H1 (cell line): ENCODE measurements around the gene SPDYE3. TPM values are rescaled to one million over a fixed set of nuclear protein-coding genes. Genes with fewer than 3 reads are reported as not detected.

Experiments
- ASH2L ChIP-seq: fragments of 200-600, 300-600 bp; sonication (generic); IDR thresholded peaks from one replicate; pipeline ENCODE4 v1.7.1; 2017; ENCODE audit warnings: low read length
- CHD7 ChIP-seq: fragments of 300-600 bp; sonication (generic); IDR thresholded peaks from 2 replicates; pipeline ENCODE4 v1.7.1; 2012; ENCODE audit warnings: low read length, moderate library complexity, mild to moderate bottlenecking, inconsistent platforms; ENCODE audit not compliant: insufficient replicate concordance
- HDAC2 ChIP-seq, 2 experiments: fragments of 300-600 bp in 1 of 2; sonication (generic) in 1 of 2; IDR thresholded peaks; 2 replicates each; pipeline ENCODE4 v1.6.1; 2011 to 2012; ENCODE audit warnings: low read depth in 2 of 2, low read length in 2 of 2, mild to moderate bottlenecking in 2 of 2, moderate library complexity in 2 of 2, borderline replicate concordance in 1 of 2, inconsistent platforms in 1 of 2
- MAX ChIP-seq: IDR thresholded peaks from 2 replicates; pipeline ENCODE4 v1.6.1; 2012; ENCODE audit warnings: inconsistent platforms
- POLR2A ChIP-seq, 2 experiments: IDR thresholded peaks; 1 replicate in 1 of 2; 2 replicates in 1 of 2; pipeline ENCODE4 v1.6.1; 2011; ENCODE audit warnings: low read depth in 2 of 2, low read length in 2 of 2, mild to moderate bottlenecking in 2 of 2; ENCODE audit errors: control extremely low read depth in 1 of 2
- SIX5 ChIP-seq: IDR thresholded peaks from 2 replicates; pipeline ENCODE4 v1.6.1; 2011; ENCODE audit warnings: mild to moderate bottlenecking, low read depth, low read length
- TAF7 ChIP-seq: optimal IDR thresholded peaks from 2 replicates; pipeline ENCODE3; 2011; ENCODE audit warnings: low read depth, mild to moderate bottlenecking, inconsistent platforms, low read length, moderate library complexity, borderline replicate concordance
- TBP ChIP-seq: IDR thresholded peaks from 2 replicates; pipeline ENCODE4 v1.6.1; 2011; ENCODE audit warnings: low read depth, low read length, improper control_type of control experiment
- USF2 ChIP-seq: IDR thresholded peaks from 2 replicates; pipeline ENCODE4 v1.6.1; 2011; ENCODE audit warnings: low read length, improper control_type of control experiment
- polyA plus RNA-seq, 7 experiments: library from polyadenylated mRNA; depleted of rRNA in 3 of 7; stranded (reverse) in 5 of 7; unstranded in 2 of 7; fragments of >200 nt in 5 of 7; fragments of 200-250 nt in 2 of 7; gene quantifications; 1 replicate in 5 of 7; 2 replicates in 1 of 7; 4 replicates in 1 of 7; pipeline versions ENCODE4 v1.2.1 to v1.2.3, GENCODE V29; 2011 to 2013; ENCODE audit warnings: missing spikeins in 2 of 7, mixed read lengths in 2 of 7
- total RNA-seq: library from RNA; stranded (reverse); fragmentation: NEBNext Ultra II Directional; extraction: Animal tissue kit (Norgen Biotek cat#: 25700); gene quantifications from 2 replicates; pipeline ENCODE4 v1.2.1, GENCODE V29; 2021

The SPDYE3 gene
- total and polyA plus RNA-seq, 2 of the 8 experiments (the other 6 are each of a cell fraction or from before 2014, with no cell fraction given): not detected

GRCh38 chr7:100369105-100369504 lies 61.6 kb downstream of the SPDYE3 start (continued):
- TF ChIP-seq CHD7 (no peak), POLR2A (IDR thresholded peaks at IDR 0.05; ENCODE audit: control extremely low read depth in 1 of 2, low read depth in 2 of 2, low read length in 2 of 2) (peak in 1 of 2 experiments; percentile 47; a peak in 1 of 3 replicates), MAX (no peak), SIX5 (no peak), ASH2L (no peak), TAF7 (no peak), USF2 (no peak), HDAC2 (IDR thresholded peaks at IDR 0.05; ENCODE audit: borderline replicate concordance in 1 of 2, low read depth in 2 of 2, low read length in 2 of 2) (no peak), TBP (no peak)
